ENCODE data around the gene GALNS.

DNA sequence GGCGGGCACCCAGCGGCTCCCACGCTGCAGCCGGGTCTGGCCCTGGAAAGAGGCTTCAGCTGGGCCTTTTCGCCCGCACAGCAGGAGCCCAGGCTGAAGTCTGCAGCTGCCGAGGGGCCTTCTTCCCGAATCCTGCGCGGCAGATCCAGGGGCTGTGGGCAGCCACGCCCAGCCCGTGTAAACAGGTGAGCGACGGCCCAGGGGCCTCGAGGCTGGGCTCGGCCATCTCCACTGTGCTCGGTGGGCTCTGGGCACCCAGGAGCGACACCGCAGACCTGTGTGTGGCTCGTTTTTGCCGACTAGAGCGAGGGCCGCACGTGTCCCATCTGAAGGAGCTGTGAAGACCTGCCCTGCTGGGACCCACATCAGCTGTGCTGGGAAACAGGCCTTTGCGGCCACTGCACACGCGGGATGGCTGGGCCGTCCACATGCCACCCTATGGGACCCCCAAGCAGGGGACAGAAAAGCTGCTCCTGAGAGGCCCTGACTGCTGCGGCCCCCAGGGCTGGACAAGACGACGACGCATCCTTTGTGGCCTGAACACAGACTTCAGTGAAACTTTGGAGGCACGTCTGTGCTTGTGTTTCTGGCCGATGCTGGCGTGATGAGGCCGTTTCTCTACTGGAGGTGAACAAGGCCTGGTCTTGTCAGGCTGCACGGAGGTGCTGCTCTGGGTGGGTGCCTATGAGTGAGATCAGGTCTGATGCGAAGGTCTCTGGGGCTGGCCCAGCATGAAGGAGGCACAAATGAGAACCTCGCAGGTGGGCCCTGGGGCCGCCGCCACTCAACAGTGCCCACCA lies 39.8 kb downstream of the GALNS start:
- TF ChIP-seq, protein P1, sequence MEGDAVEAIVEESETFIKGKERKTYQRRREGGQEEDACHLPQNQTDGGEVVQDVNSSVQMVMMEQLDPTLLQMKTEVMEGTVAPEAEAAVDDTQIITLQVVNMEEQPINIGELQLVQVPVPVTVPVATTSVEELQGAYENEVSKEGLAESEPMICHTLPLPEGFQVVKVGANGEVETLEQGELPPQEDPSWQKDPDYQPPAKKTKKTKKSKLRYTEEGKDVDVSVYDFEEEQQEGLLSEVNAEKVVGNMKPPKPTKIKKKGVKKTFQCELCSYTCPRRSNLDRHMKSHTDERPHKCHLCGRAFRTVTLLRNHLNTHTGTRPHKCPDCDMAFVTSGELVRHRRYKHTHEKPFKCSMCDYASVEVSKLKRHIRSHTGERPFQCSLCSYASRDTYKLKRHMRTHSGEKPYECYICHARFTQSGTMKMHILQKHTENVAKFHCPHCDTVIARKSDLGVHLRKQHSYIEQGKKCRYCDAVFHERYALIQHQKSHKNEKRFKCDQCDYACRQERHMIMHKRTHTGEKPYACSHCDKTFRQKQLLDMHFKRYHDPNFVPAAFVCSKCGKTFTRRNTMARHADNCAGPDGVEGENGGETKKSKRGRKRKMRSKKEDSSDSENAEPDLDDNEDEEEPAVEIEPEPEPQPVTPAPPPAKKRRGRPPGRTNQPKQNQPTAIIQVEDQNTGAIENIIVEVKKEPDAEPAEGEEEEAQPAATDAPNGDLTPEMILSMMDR (IDR thresholded peaks at IDR 0.05): no peak
- no peak for TF ChIP-seq POLR2AphosphoS5 (IDR thresholded peaks at IDR 0.05)
- no peak for TF ChIP-seq POLR2A (IDR thresholded peaks at IDR 0.05)
